Glomerular visceral epithelial cell (primary cell): ENCODE data around the gene IL17REL.
"Not testable (repeated sequence)": the region's sequence is repeated elsewhere in the genome, so short reads cannot be mapped to it uniquely, and the experiment has no call there.

Experiments
- DNase-seq: peaks from one replicate; pipeline ENCODE4 v3.0.0-alpha.2; 2016; ENCODE audit errors: extremely low spot score

IL17REL gene

DNA sequence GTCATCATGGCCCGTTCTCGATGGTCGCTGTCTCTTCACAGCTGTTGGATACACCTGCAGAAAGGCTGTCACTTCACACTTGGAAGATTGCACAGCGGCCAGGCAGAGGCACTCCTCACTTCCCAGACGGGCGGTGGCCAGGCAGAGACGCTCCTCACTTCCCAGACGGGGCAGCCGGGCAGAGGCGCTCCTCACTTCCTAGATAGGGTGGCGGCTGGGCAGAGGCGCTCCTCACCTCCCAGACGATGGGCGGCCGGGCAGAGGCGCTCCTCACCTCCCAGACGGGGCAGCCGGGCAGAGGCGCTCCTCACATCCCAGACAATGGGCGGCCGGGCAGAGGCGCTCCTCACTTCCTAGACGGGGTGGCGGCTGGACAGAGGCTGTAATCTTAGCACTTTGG lies 22.7 kb downstream of the IL17REL start:
- DNase-seq = not testable (repeated sequence)

DNA sequence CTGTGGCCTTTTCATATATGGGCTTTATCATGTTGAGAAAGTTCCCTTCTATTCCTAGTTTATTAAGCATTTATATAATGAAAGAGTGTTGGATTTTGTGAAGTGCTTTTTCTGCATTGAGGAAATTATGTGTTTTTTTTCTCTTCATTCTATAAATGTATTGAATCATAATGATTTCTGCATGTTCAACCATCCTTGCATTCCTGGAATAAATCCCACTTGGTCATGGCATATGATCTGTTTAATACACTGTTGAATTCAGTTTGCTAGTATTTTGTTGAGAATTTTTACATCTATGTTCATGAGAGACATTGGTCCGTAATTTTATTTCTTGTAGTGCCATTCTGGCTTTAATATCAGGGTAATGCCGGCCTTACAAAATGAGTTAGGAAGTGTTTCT lies 26.2 kb downstream of the IL17REL start:
- no peak for DNase-seq

DNA sequence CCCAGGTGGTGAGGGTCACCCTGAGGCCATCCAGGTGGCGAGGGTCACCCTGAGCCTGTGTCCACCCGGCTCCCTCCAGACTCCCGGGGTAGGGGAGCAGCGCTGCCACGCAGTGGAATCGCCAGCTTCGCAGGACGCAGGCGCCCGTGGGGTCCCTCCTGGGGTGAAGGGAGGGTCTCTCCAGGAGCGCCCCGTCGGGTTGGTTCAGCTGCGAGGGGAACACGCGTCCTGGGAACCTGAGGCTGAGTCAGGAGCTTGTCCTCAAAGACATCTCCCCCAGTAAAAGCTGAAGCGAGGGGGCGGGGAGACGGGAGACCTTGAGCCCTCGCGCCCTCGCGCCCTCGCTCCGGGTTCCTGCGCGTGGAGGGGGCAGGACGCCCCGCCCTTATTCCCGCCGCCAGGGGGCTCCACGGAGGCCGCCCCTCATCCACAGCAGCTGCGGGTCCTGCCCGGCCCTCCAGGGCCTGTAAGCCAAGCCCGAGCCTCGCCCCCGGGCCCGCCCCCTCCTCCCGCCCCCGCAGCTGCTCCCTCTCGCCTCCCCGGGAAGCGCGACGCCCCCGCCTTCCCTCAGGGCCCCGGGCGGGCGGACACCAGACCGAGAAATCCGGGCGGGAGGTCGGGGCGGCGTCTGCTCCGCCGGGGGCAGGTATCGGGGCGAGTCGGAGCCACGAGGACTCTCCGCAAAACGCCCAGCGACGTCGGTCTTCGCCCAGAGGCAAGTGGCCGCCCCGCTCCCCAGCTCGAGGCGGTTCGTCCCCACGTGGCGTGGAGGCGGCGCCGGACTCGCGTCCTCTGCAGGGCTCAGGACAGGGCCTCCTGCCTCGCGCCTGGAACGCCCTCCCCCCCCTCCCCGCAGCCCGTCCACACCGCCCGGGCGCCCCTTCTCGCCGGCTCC lies 29.2 kb downstream of the IL17REL start:
- no peak for DNase-seq

DNA sequence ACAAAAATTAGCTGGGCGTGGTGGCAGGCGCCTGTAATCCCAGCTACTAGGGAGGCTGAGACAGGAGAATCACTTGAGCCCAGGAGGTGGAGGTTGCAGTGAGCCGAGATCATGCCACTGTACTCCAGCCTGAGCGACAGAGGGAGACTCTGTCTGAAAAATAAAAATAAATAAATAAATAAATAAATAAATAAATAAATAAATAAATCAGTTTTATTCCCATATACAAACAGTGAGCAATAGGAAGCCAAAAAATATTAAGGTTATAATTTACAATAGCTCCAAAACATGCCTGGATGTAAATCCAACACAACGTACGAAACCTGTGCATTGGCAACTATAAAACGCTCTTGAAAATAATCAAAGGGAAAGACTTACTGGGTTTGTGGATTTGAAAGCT lies 30.8 kb downstream of the IL17REL start:
- not testable (repeated sequence) for DNase-seq

DNA sequence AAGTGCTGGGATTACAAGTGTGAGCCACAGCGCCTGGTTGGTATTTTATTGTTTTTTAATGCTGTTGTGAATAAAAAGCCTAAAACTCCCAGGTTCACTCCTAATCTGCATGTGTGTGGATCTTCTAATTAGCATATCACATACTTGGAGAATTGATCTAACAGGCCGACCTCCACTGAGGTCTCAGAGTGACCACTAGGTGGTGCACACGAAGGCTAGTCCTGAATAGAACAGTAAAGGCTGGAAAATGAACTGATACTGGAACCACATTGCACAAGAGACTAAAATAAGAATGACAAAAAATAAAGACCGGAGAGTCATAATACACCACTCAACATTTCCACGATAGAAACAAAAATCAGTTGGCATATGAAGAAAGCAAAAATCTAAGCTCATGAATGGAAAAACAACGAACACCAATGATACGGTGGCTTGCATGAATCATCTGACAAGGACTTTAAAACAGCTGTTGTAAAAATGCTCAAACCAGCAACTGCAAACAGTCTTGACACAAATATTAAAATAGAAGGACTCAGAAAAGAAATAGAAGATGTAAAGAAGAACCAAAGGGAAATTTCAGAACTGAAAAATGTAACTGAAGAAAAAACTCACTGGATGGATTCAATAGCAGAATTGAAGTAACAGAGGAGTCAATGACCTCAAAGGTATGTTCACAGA lies 32.8 kb downstream of the IL17REL start:
- DNase-seq = no peak

DNA sequence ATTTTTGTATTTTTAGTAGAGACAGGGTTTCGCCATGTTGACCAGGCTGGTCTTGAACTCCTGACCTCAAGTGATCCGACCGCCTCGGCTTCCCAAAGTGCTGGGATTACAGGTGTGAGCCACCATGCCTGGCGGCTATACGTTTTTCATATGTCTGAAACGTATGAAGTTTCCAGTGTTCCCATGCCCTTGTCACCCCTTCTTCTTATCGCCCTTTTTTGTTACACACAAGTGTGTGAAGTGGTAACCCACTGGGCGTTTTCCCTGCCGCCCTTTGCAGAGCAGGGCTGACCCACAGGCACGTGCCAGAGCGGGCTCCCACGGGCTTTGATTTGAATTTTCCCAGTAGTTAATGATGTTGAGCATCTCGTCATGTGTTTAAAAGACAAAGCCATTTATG lies 35.0 kb downstream of the IL17REL start:
- DNase-seq = no peak

DNA sequence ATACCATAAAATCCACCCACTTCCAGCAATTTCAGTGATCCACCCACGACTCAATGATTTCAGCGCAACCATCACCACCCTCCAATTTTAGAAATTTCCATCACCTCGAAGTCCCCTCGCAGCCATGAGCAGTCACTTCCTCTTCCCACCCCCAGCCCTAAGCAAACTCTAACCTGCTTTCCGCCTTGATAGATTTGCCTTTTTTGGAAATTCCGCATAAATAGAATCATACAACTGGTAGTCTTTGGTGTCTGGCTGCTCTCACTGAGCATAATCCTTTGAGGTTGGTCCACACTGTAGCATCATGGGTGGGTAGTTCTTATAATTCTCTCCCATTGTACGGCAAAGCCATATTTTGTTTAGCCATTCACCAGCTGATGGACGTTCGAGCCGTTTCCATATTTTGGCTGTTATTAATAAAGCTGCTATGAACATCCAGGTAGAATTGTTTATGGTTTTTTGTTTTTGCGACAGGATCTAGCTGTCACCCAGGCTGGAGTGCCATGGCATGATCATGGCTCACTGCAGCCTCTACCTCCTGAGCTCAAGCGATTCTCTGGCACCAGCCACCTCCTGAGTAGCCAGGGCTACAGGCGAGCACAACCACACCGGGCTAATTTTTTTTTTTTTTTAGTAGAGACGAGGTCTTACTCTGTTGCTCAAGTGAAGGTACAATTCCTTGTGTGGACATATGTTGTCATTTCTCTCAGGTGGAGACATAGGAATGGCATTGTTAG lies 36.0 kb downstream of the IL17REL start:
- DNase-seq = no peak

DNA sequence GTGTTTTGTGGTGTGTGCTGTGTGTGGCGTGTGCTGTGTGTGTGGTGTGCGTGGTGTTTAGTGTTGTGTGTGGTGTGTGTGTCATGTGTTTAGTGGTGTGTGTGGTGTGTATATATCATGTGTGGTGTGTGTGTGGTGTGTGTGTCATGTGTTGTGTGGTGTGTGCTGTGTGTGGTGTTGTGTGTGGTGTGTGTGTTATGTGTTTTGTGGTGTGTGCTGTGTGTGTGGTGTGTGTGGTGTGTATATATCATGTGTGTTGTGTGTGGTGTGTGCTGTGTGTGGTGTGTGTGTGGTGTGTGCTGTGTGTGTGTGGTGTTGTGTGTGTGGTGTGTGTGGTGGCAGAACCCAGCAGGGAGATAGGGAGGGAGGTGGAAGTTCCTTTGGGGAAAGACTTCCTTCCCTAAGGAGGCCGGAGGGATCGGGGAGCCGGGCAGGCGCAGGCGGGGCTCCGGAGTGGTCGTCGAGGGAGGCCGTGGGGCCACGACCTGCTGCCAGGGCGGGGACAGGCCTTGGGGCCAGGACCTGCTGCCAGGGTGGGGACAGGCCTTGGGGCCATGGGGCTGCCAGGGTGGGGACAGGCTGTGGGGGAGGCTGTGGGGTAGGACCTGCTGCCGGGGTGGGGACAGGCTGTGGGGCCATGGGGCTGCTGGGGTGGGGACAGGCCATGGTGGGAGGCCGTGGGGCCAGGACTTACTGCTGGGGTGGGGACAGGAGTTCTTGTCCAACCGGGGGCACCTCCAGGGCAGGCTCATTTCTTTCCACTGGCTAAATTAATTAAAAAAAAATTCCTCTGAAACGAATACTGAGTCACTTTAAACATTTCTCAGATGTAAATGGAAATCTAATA lies 36.8 kb downstream of the IL17REL start:
- no peak for DNase-seq

DNA sequence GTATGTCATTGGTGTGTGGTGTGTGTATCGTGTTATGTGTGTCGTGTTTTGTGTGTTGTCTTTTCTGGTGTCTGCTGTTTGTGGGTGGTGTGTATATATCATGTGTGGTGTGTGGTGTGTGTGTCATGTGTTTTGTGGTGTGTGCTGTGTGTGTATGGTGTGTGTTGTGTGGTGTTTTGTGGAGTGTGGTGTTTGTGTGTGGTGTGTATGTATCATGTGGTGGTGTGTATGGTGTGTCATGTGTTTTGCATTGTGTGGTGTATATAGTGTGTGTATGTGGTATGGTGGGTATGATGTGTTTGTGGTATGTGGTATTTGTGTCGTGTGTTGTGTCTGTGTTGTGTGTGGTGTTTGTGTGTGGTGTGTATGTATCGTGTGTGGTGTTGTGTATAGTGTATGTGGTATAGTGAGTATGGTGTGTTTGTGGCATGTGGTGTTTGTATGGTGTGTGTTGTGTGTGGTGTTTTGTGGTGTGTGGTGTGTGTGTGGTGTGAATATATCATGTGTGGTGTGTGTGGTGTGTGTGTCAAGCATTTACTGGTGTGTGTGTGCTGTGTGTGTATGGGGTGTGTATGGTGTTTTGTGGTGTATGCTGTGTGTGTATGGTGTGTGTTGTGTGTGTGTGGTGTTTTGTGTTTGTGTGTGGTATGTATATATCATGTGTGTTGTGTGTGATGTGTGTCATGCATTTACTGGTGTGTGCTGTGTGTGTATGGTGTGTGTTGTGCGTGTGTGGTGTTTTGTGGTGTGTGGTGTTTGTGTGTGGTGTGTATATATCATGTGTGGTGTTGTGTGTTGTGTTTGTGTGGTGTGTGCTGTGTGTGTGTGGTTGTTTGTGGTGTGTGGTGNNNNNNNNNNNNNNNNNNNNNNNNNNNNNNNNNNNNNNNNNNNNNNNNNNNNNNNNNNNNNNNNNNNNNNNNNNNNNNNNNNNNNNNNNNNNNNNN lies 39.3 kb downstream of the IL17REL start:
- no peak for DNase-seq

DNA sequence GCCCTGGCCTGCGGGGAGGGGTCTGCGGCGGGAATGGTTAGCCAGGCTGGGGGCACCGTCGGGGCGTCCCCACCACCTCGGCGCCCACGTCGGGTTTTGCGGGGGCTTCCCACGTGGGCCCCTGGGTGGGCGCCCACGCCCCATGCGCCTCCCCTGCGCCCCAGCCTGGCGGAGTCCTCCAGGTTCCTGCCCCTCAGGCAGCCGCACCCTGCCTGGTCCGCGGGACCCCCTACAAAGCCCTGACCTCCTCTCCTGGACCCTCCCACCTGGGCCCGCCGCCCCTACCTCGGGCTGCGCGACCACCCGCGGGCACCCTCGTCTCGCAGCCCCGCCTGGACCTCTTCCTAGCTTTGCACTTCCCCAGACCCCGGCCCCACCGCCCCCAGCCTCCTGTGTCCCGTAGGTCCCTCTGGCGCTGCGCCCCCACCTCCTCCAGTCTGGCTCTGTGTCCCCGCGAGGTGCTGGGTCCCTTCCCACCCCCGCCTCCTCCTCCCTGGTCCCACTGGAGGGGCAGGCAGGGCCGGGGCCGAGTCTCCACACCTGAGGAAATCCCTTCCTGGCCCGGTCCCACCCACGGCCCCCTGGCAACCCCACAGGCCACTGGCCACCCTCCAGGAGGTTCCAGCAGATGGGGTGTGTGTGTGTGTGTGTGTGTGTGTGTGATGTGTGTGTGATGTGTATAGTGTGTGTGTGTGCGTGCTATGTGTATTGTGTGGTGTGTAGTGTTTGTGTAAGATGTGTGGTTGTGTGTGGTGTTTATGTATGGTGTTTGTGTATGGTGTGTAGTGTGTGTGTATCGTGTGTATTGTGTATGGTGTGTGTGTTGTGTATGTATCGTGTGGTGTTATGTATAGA lies 40.2 kb downstream of the IL17REL start:
- no peak for DNase-seq

DNA sequence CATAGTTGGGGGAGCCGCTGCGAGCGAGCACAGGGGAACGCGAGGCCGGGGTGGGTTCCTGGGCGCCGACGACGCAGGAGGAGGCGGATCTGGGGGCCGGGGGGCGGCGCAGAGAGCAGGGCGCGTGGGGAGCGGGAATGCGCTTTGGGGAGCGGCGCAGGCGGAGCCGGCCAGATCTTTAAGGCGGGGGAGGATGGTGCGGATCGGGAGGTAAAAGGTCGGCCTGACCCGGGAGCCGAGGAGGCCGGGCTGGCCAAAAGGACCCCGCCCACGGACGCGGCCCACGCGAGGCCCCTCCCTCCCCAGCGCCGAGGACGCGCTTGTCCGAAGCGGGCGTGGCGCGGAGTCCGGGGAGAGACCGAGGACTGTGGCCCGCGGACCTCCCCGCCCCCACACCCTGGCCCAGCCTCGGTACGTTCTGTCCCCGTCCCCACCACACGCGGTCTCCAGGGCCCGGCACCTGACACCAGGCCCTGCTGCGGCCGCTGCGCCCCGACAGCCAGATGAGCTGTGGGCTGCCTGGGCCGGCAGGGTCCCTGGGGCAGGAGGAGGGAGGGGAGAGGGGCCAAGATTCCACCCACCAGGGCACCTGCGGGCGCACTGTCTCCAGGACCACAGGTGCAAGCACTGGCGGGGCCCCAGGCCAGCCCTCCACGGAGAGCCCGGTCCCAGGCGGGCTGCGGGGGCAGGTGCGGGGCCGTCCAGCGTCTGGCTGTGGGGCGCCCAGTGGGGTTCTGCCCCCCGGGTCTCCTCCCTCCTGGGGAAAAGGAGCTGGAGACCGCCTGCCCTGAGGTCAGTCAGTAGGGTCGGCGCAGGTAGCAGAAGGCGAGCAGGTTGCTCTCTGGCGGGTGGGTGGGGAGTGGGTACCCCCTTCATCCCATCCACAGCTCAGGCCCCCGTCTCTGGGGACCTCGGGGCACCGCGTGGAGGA lies 41.1 kb downstream of the IL17REL start:
- DNase-seq = peak; percentile 50

DNA sequence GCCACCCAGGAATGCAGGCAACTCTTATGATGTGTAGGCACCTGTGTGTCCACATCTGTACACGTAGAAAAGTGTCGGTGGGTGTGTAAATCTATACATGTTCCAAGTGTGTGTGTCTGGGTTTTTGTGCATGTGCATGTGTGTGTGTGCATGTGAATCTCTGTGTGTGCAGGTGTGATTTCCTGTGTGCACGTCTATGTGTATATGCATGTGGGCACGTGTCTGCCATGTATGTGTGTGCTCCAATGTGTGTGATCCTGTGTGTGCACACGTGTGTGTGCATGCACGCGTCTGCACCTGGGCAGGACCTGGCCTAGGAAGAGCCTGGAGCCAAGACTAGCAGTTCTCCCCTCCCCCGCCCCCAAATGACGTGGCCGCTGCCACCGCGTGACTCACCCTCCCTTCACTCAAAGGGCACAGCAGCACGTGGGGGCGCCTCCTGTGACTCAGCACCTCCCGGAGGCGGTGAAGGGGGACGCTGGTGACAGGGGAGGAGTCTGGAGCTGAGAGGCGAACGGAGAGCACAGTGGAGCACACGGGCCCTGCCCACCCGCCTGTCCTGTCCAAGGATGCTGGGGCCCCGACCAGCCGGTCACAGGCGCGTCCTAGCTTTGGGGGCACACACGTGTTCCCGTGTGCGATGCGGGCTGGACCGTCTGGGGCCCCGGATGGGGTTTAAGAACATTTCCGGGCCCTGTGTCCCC lies 41.9 kb downstream of the IL17REL start:
- peak; percentile 96 for DNase-seq

DNA sequence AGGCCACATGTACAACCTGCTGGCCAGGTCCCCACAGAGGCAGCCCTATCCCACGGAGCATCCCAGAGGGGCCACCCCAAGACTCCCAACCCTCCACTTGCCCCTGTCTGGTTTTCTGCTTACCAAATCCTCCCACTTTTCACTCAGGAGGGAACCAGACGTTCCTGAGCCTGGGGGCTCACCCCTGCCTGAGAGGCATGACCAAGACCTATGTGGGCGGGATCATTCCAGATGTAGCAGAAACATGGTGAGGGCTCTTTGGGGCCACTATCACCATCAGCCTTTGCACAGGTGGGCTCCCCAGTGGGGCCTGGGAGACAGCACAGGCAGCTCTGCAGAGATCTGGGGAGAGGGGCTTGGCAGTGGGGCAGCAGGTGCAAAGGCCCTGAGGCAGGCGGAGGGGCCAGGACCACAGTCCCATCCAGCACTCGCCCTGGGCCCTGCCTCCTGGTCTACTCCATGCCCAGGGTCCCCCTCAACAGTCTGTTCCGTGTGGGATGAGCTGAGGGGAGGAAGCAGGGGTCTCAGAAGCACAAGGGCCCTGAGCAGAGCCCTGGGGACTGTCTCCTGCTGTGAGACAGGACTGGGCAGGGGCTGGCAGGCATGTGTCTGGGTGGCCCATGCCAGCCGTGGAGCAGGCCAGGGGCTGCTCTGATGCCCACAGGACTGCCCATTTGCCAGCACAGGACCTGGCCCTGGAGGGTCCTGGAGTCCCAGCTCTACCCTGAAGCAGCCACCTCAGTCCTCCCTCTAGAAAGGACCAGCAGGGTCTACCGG lies 42.6 kb downstream of the IL17REL start:
- DNase-seq = no peak

DNA sequence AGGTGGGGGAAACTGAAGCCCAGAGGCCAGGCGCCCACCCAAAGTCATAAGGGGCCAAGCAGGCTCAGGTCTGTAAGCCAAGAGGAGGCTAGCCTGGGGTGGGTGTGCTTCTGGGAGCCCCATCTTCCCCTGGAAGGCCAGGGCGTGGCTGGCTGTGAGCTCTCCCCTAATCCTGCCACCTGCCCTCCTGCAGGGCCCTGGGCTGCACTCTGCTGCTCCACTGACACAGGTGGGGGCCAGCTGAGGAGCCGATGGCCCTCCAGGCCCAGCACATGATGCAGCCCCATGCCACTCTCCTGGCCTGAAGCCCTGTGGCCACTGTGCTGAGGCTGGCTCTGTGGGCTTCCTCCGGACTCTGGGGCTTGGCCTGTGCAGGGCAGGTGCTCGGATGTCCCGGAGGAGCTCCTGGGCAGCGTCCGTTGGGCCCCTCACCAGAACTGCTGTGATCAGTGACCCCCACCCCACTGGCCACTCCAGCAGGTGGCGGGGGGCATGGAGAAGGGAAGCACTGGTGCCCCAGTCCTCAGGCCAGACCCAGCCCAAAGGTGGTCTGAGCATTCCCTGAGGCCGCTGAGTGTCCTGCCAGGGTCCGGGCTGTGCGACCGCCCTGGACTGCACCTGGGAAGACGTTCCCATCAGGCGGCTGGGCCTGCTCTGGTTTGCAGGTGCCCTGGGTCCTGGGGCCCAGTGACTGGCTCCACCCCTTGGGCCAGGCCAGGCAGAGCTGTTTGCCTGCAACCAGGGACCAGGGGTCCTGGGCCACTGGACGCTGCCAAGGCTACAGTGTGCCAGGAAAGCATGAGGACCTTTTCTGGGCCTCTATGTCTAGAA lies 43.5 kb downstream of the IL17REL start:
- no peak for DNase-seq

DNA sequence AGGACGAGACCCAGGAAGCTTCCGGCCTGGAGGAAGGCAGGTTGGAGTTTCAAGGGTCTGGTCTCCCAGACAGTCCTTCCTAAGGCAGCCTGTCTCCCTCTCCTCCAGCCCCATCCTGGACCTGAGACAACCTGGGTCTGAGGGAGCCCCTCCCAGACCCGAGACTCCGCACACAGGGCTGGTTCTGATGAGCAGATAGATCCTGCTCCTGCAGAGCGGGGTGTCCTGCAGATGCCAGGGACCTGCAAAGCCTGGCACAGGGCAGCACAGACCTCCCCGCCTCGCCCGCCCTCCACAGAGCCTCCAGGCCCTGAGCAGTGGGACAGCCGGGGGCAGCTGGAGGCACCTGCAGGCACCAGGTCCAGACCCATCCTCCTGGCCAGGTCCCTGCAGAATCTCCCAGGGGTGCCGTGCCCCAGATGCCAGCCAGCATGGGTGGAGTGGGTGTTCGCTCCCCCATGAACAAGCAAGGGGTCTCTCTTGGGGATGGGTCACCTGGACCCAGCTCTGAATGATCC lies 44.2 kb downstream of the IL17REL start:
- DNase-seq = no peak

DNA sequence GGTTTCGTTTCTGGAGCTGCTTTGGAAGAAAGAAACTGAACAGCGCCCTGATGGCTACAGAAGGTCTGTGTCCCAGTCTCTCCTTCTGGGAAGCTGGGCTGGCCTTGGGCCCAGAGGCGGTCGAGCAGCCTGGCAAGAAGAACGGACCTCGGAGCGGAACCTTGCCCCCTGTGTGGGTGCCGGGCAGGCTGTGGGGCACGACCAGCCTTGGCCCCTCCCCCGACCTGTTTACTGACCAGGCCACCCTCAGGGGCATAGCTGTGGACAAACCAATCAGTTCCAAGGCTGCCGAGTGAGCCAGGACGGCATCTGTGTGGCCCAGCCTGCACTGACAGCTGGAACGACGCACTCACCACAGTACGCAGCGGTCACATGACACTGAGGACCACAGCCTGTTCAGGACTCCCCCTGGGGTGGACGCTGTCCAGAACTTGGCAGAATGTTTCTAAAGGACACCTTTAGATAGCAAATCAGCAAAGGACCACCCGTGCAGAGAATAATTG lies 44.8 kb downstream of the IL17REL start:
- no peak for DNase-seq
